Measurements from ENCODE around the gene BICC1.

The BICC1 gene

GRCh38 chr10:58517081-58517480, 4.4 kb downstream of the BICC1 start:
- H3K27ac ChIP-seq (ENCODE audit: low read depth, low read length), result no peak overlapping the region
- no peaks in the 10 kb centered on the region for H3K79me2 ChIP-seq (ENCODE audit: control insufficient read depth, insufficient read depth, low read length)
- no peaks in the 10 kb centered on the region for H3K36me3 ChIP-seq (ENCODE audit: control insufficient read depth, insufficient read depth, low read length)
- no peak overlapping the region for H2BK15ac ChIP-seq (replicated peaks; ENCODE audit: low read depth)
- no peak overlapping the region for H4K5ac ChIP-seq (ENCODE audit: low read length)
- H3K23ac ChIP-seq (ENCODE audit: low read length), result no peak overlapping the region
- H3K4me3 ChIP-seq (ENCODE audit: low read length), result no peak overlapping the region
- no peak overlapping the region for H2BK5ac ChIP-seq (ENCODE audit: low read length)
- H3K4ac ChIP-seq (ENCODE audit: low read depth, low read length), result no peak overlapping the region
- no CpG with 5 or more reads among the region's 1 CpG for WGBS (ENCODE audit: extremely low coverage, insufficient coverage, low lambda C conversion rate)
- peak; percentile 7 for DNase-seq
- no peaks in the 10 kb centered on the region for H3K79me1 ChIP-seq (ENCODE audit: low read length)
- H3K18ac ChIP-seq (ENCODE audit: low read length), result no peak overlapping the region
- peaks cover 2% of the 10 kb centered on the region for H3K4me1 ChIP-seq (ENCODE audit: control insufficient read depth, low read depth, low read length)
- no peak overlapping the region for H2BK120ac ChIP-seq (ENCODE audit: low read depth, low read length)
- peaks cover 7% of the 10 kb centered on the region for H3K27me3 ChIP-seq (ENCODE audit: insufficient read depth, low read length, poor library complexity)
- H3K56ac ChIP-seq (ENCODE audit: low read length), result no peak overlapping the region
- no peak overlapping the region for H2AK5ac ChIP-seq (ENCODE audit: low read length)
- no peak overlapping the region for H4K8ac ChIP-seq (ENCODE audit: low read depth, low read length)
- no peak overlapping the region for H3K9ac ChIP-seq (ENCODE audit: low read length)
- H3K4me2 ChIP-seq (ENCODE audit: low read length), result no peak overlapping the region

DNA sequence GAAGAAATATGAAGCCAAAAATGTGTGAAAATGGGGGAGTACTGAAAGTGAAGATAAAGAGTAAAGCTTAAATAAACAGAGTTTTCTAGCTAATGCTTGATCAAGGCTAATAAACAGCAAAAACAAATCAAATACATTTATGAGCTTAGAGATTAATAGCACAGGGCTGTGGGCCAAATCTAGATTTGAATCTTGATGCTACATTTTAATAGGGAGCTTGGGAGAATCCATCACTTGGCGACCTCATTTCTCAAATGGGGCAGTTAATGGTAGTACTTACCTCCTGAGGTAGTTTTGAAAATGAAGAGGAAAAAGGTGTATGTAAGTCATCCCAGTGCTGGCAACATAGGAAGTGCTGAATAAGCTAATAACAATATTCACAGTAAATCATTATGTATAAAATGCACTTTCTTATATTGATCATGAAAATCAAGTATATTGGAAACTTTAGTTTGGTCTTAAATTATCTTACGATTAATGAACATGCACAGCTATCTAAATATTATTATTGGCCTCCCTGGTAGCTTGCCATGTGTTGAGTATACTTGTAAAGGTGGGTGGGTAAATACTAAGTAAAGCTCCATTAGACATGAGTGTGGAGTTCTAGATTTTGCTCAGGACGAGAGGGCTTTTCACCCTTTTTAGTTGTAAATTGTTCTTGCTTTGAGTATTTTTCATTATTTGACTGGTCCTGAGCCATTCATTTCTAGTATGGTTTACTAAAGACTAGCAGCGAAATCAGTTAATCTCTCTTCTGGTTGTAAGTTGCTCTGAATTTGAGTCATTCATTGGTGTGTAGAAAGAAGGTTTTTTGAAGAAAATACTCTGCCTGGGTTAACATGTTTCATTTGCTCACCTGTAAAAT, 5.1 kb downstream of the BICC1 start:
- Histone ChIP-seq H2BK15ac (replicated peaks; ENCODE audit: low read depth) (no peak overlapping the region), H2BK5ac (ENCODE audit: low read length) (no peak overlapping the region), H3K4me3 (ENCODE audit: low read length) (no peak overlapping the region), H2BK120ac (ENCODE audit: low read depth, low read length) (no peak overlapping the region), H3K18ac (ENCODE audit: low read length) (no peak overlapping the region), H3K79me2 (ENCODE audit: control insufficient read depth, insufficient read depth, low read length) (no peaks in the 10 kb centered on the region), H2AK5ac (ENCODE audit: low read length) (no peak overlapping the region), H3K27ac (ENCODE audit: low read depth, low read length) (no peak overlapping the region), H4K5ac (ENCODE audit: low read length) (no peak overlapping the region), H3K36me3 (ENCODE audit: control insufficient read depth, insufficient read depth, low read length) (no peaks in the 10 kb centered on the region), H4K8ac (ENCODE audit: low read depth, low read length) (no peak overlapping the region), H3K56ac (ENCODE audit: low read length) (no peak overlapping the region), H3K79me1 (ENCODE audit: low read length) (no peaks in the 10 kb centered on the region), H3K27me3 (ENCODE audit: insufficient read depth, low read length, poor library complexity) (peaks cover 5% of the 10 kb centered on the region), H3K4ac (ENCODE audit: low read depth, low read length) (no peak overlapping the region), H3K9ac (ENCODE audit: low read length) (no peak overlapping the region), H3K23ac (ENCODE audit: low read length) (no peak overlapping the region), H3K4me1 (ENCODE audit: control insufficient read depth, low read depth, low read length) (no peaks in the 10 kb centered on the region), H3K4me2 (ENCODE audit: low read length) (no peak overlapping the region)
- no peak for DNase-seq
- WGBS (ENCODE audit: extremely low coverage, insufficient coverage, low lambda C conversion rate), result no CpG with 5 or more reads among the region's 4 CpGs

GRCh38 chr10:58518775-58519174, 6.1 kb downstream of the BICC1 start:
- Histone ChIP-seq H3K27ac (ENCODE audit: low read depth, low read length) (no peak overlapping the region), H3K4me2 (ENCODE audit: low read length) (no peak overlapping the region), H3K9ac (ENCODE audit: low read length) (no peak overlapping the region), H3K4me3 (ENCODE audit: low read length) (no peak overlapping the region), H2AK5ac (ENCODE audit: low read length) (no peak overlapping the region), H4K5ac (ENCODE audit: low read length) (no peak overlapping the region), H4K8ac (ENCODE audit: low read depth, low read length) (no peak overlapping the region), H3K4me1 (ENCODE audit: control insufficient read depth, low read depth, low read length) (no peaks in the 10 kb centered on the region), H3K23ac (ENCODE audit: low read length) (no peak overlapping the region), H3K79me2 (ENCODE audit: control insufficient read depth, insufficient read depth, low read length) (no peaks in the 10 kb centered on the region), H3K18ac (ENCODE audit: low read length) (no peak overlapping the region), H3K56ac (ENCODE audit: low read length) (no peak overlapping the region), H3K36me3 (ENCODE audit: control insufficient read depth, insufficient read depth, low read length) (no peaks in the 10 kb centered on the region), H2BK120ac (ENCODE audit: low read depth, low read length) (no peak overlapping the region), H3K4ac (ENCODE audit: low read depth, low read length) (no peak overlapping the region), H3K79me1 (ENCODE audit: low read length) (no peaks in the 10 kb centered on the region), H3K27me3 (ENCODE audit: insufficient read depth, low read length, poor library complexity) (peaks cover 5% of the 10 kb centered on the region), H2BK5ac (ENCODE audit: low read length) (no peak overlapping the region), H2BK15ac (replicated peaks; ENCODE audit: low read depth) (no peak overlapping the region)
- no CpG with 5 or more reads among the region's 6 CpGs for WGBS (ENCODE audit: extremely low coverage, insufficient coverage, low lambda C conversion rate)
- DNase-seq, result no peak

- H3K36me3 ChIP-seq (ENCODE audit: control insufficient read depth, insufficient read depth, low read length), result no peaks in the 10 kb centered on the region
- no CpG with 5 or more reads among the region's 3 CpGs for WGBS (ENCODE audit: extremely low coverage, insufficient coverage, low lambda C conversion rate)
- H3K27me3 ChIP-seq (ENCODE audit: insufficient read depth, low read length, poor library complexity), result no peaks in the 10 kb centered on the region
- no peak overlapping the region for H3K4me3 ChIP-seq (ENCODE audit: low read length)
- no peak overlapping the region for H3K18ac ChIP-seq (ENCODE audit: low read length)
- no peak overlapping the region for H4K8ac ChIP-seq (ENCODE audit: low read depth, low read length)
- H2AK5ac ChIP-seq (ENCODE audit: low read length), result no peak overlapping the region
- H3K27ac ChIP-seq (ENCODE audit: low read depth, low read length), result no peak overlapping the region
- H3K79me1 ChIP-seq (ENCODE audit: low read length), result no peaks in the 10 kb centered on the region
- no peak overlapping the region for H3K23ac ChIP-seq (ENCODE audit: low read length)
- no peak overlapping the region for H4K5ac ChIP-seq (ENCODE audit: low read length)
- no peak overlapping the region for H2BK5ac ChIP-seq (ENCODE audit: low read length)
- no peak overlapping the region for H3K4ac ChIP-seq (ENCODE audit: low read depth, low read length)
- no peak overlapping the region for H2BK120ac ChIP-seq (ENCODE audit: low read depth, low read length)
- H3K56ac ChIP-seq (ENCODE audit: low read length), result no peak overlapping the region
- no peak for DNase-seq
- H3K4me1 ChIP-seq (ENCODE audit: control insufficient read depth, low read depth, low read length), result no peaks in the 10 kb centered on the region
- H3K9ac ChIP-seq (ENCODE audit: low read length), result no peak overlapping the region
- no peak overlapping the region for H2BK15ac ChIP-seq (replicated peaks; ENCODE audit: low read depth)
- no peak overlapping the region for H3K4me2 ChIP-seq (ENCODE audit: low read length)
- H3K79me2 ChIP-seq (ENCODE audit: control insufficient read depth, insufficient read depth, low read length), result no peaks in the 10 kb centered on the region
Observed at GRCh38 chr10:58529077-58529728, 16.5 kb downstream of the BICC1 start.

DNA sequence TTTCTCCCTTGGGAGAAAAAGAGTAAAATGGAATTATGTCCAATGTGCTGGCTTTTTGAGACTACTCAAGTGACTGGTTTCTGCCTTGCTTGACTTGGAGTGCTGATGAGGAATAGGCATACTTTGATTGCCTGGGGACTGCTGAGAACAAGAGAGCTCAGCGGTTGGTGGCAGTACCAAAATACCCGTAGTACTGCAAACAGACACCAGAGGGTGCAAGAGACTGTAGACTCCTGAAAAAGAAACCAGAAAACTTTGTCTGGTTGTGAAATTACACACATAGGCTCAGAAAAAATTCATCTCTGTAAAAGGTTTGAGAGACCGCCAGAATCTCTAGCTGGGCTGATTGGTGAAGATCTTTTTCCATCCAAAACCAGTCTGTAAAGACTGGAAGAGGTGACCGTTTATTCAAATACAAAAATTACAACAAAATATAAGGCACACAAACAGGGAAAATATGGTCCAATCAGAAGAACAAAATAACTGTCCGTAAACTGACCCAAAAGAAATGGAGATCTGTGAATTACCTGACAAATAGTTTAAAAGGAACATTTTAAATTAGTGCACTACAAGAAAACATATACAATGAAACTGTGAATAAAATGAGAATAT, 18.5 kb downstream of the BICC1 start:
- Histone ChIP-seq H2BK5ac (ENCODE audit: low read length) (no peak overlapping the region), H2BK120ac (ENCODE audit: low read depth, low read length) (no peak overlapping the region), H3K79me1 (ENCODE audit: low read length) (no peaks in the 10 kb centered on the region), H3K79me2 (ENCODE audit: control insufficient read depth, insufficient read depth, low read length) (no peaks in the 10 kb centered on the region), H3K18ac (ENCODE audit: low read length) (no peak overlapping the region), H2AK5ac (ENCODE audit: low read length) (no peak overlapping the region), H3K36me3 (ENCODE audit: control insufficient read depth, insufficient read depth, low read length) (no peaks in the 10 kb centered on the region), H3K4me3 (ENCODE audit: low read length) (no peak overlapping the region), H2BK15ac (replicated peaks; ENCODE audit: low read depth) (no peak overlapping the region), H3K9ac (ENCODE audit: low read length) (no peak overlapping the region), H3K27me3 (ENCODE audit: insufficient read depth, low read length, poor library complexity) (no peaks in the 10 kb centered on the region), H4K5ac (ENCODE audit: low read length) (no peak overlapping the region), H3K23ac (ENCODE audit: low read length) (no peak overlapping the region), H3K27ac (ENCODE audit: low read depth, low read length) (no peak overlapping the region), H4K8ac (ENCODE audit: low read depth, low read length) (no peak overlapping the region), H3K4me1 (ENCODE audit: control insufficient read depth, low read depth, low read length) (no peaks in the 10 kb centered on the region), H3K4me2 (ENCODE audit: low read length) (no peak overlapping the region), H3K4ac (ENCODE audit: low read depth, low read length) (no peak overlapping the region), H3K56ac (ENCODE audit: low read length) (no peak overlapping the region)
- peak; percentile 73 for DNase-seq
- WGBS (ENCODE audit: extremely low coverage, insufficient coverage, low lambda C conversion rate), result no CpG with 5 or more reads among the region's 5 CpGs

Data from mesendoderm (in vitro differentiated cells).